ENCODE results near the gene BICRA. TPM values are rescaled to one million over a fixed set of nuclear protein-coding genes. Genes with fewer than 3 reads are reported as not detected.

BICRA gene
- total and polyA plus RNA-seq, 2 donors (not counting 1 experiment from before 2014, with no cell fraction given), result 14.1 to 34.7 TPM

DNA sequence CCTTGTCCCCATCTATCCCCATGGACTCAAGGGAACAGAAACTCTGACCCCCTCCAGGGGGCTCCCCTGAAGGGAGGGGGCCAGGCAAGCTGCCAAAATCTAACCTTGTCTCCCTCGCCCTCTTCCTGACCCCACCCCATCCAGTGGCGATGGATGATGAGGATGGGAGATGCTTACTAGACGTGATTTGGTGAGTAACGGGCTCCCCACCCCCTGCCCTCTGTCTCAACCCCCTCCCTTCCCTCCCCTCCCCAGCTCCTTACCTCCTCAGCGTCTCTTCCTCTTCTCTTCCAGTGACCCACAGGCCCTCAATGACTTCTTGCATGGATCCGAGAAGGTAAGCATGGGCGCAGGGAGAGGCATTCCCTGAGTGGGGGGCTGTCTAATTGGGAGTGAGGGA is 64.5 kb downstream of the BICRA start:
- no peaks in the 10 kb centered on the region for H3K9me3 Mint-ChIP-seq (ENCODE audit: insufficient read depth)
- no peak for DNase-seq
- H3K79me2 ChIP-seq (ENCODE audit: control insufficient read depth, insufficient read depth, low read length), result peaks cover 23% of the 10 kb centered on the region
- no peaks in the 10 kb centered on the region for H3K27me3 ChIP-seq (replicated peaks in 1 of 4; ENCODE audit: control extremely low read depth in 1 of 4, control insufficient read depth in 3 of 4, insufficient read depth in 4 of 4, low read length in 3 of 4)
- no peak overlapping the region for H3K4me3 ChIP-seq (ENCODE audit: control extremely low read depth in 1 of 5, extremely low read depth in 1 of 5, insufficient read depth in 1 of 5, low read depth in 2 of 5, low read length in 4 of 5)
- ChIA-PET CTCF (no interaction called here), POLR2A (no interaction called here)
- no peak overlapping the region for H3K27ac ChIP-seq (ENCODE audit: low read length in 2 of 2)
- no peaks in the 10 kb centered on the region for H3K4me1 ChIP-seq (ENCODE audit: control insufficient read depth in 2 of 2, insufficient read depth in 2 of 2, low read length in 2 of 2)
- H2AFZ ChIP-seq (ENCODE audit: insufficient read depth, low read depth, low read length, poor library complexity, severe bottlenecking), result no peak overlapping the region
- no peaks in the 10 kb centered on the region for H3K27me3 Mint-ChIP-seq
- H4K20me1 ChIP-seq (ENCODE audit: control insufficient read depth, insufficient read depth, low read length, poor library complexity, severe bottlenecking), result peaks cover 53% of the 10 kb centered on the region
- no peaks in the 10 kb centered on the region for H3K4me1 Mint-ChIP-seq
- no peak overlapping the region for H3K9ac ChIP-seq (ENCODE audit: low read length)
- no peak overlapping the region for H3K4me2 ChIP-seq (replicated peaks; ENCODE audit: low read depth, low read length, poor library complexity, severe bottlenecking)
- no CpG with 5 or more reads among the region's 7 CpGs for WGBS (ENCODE audit: insufficient coverage)
- no peak overlapping the region for H3K4me3 Mint-ChIP-seq
- no peak for ATAC-seq (ENCODE audit: low read depth)
- TF ChIP-seq EZH2 (IDR thresholded peaks at IDR 0.05; ENCODE audit: borderline replicate concordance, insufficient read depth, low read depth, low read length, poor library complexity, severe bottlenecking), result no peak
- TF ChIP-seq, protein P1, sequence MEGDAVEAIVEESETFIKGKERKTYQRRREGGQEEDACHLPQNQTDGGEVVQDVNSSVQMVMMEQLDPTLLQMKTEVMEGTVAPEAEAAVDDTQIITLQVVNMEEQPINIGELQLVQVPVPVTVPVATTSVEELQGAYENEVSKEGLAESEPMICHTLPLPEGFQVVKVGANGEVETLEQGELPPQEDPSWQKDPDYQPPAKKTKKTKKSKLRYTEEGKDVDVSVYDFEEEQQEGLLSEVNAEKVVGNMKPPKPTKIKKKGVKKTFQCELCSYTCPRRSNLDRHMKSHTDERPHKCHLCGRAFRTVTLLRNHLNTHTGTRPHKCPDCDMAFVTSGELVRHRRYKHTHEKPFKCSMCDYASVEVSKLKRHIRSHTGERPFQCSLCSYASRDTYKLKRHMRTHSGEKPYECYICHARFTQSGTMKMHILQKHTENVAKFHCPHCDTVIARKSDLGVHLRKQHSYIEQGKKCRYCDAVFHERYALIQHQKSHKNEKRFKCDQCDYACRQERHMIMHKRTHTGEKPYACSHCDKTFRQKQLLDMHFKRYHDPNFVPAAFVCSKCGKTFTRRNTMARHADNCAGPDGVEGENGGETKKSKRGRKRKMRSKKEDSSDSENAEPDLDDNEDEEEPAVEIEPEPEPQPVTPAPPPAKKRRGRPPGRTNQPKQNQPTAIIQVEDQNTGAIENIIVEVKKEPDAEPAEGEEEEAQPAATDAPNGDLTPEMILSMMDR (IDR thresholded peaks at IDR 0.05), result no peak
- H3K9me3 ChIP-seq (ENCODE audit: control extremely low read depth in 1 of 3, control insufficient read depth in 2 of 3, insufficient read depth in 1 of 3, low read length in 2 of 3), result no peaks in the 10 kb centered on the region
- intact Hi-C loops (cut with micrococcal nuclease), result no loop called here
- peaks cover 0 to 38% of the 10 kb centered on the region in 2 experiments for H3K36me3 ChIP-seq (replicated peaks in 1 of 2; ENCODE audit: control extremely low read depth in 1 of 2, control insufficient read depth in 1 of 2, extremely low read depth in 1 of 2, insufficient read depth in 2 of 2, low read length in 1 of 2)
- H3K27ac Mint-ChIP-seq, result no peak overlapping the region

DNA sequence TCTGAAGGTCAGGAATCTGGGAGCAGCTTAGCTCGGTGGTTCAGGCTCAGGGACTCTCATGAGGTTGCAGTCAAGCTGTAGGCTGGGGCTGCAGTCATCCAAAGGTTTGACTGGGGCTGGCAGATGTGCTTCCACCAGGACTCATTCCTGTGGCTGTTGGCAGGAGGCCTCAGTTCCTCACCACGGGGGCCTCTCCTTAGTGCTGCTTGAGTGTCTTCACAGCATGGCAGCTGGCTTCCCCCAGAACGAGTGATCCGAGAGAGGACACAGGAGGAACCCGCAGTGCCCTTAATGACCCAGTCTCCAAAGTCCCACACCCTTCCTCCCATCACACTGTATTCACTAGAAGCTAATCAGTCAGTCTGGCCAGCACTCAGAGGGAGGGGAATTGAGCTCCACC is 65.6 kb downstream of the BICRA start:
- Histone ChIP-seq H3K27ac (ENCODE audit: low read length in 2 of 2) (no peak overlapping the region), H3K4me2 (replicated peaks; ENCODE audit: low read depth, low read length, poor library complexity, severe bottlenecking) (no peak overlapping the region), H3K27me3 (replicated peaks in 1 of 4; ENCODE audit: control extremely low read depth in 1 of 4, control insufficient read depth in 3 of 4, insufficient read depth in 4 of 4, low read length in 3 of 4) (no peaks in the 10 kb centered on the region), H3K4me1 (ENCODE audit: control insufficient read depth in 2 of 2, insufficient read depth in 2 of 2, low read length in 2 of 2) (no peaks in the 10 kb centered on the region), H3K9me3 (ENCODE audit: control extremely low read depth in 1 of 3, control insufficient read depth in 2 of 3, insufficient read depth in 1 of 3, low read length in 2 of 3) (no peaks in the 10 kb centered on the region), H3K4me3 (ENCODE audit: control extremely low read depth in 1 of 5, extremely low read depth in 1 of 5, insufficient read depth in 1 of 5, low read depth in 2 of 5, low read length in 4 of 5) (no peak overlapping the region), H3K9ac (ENCODE audit: low read length) (no peak overlapping the region), H3K79me2 (ENCODE audit: control insufficient read depth, insufficient read depth, low read length) (peaks cover 21% of the 10 kb centered on the region), H4K20me1 (ENCODE audit: control insufficient read depth, insufficient read depth, low read length, poor library complexity, severe bottlenecking) (peaks cover 43% of the 10 kb centered on the region), H2AFZ (ENCODE audit: insufficient read depth, low read depth, low read length, poor library complexity, severe bottlenecking) (no peak overlapping the region), H3K36me3 (replicated peaks in 1 of 2; ENCODE audit: control extremely low read depth in 1 of 2, control insufficient read depth in 1 of 2, extremely low read depth in 1 of 2, insufficient read depth in 2 of 2, low read length in 1 of 2) (peaks cover 0 to 35% of the 10 kb centered on the region in 2 experiments)
- no peak overlapping the region for H3K4me3 Mint-ChIP-seq
- CTCF ChIA-PET, result interaction anchor here (1.6 kb wide), 1 partner anchor 238 kb away, joined by 3 read pairs; no protein-coding TSS in a partner anchor
- intact Hi-C loops (cut with micrococcal nuclease), result no loop called here
- no peaks in the 10 kb centered on the region for H3K4me1 Mint-ChIP-seq
- no peak for ATAC-seq (ENCODE audit: low read depth)
- WGBS (ENCODE audit: insufficient coverage), result 99% methylated on average over 4 of the region's 5 CpGs
- no peaks in the 10 kb centered on the region for H3K9me3 Mint-ChIP-seq (ENCODE audit: insufficient read depth)
- POLR2A ChIA-PET, result no interaction called here
- H3K27me3 Mint-ChIP-seq, result no peaks in the 10 kb centered on the region
- no peak for TF ChIP-seq EZH2 (IDR thresholded peaks at IDR 0.05; ENCODE audit: borderline replicate concordance, insufficient read depth, low read depth, low read length, poor library complexity, severe bottlenecking)
- TF ChIP-seq, protein P1 (IDR thresholded peaks at IDR 0.05), result no peak
- no peak for DNase-seq
- no peak overlapping the region for H3K27ac Mint-ChIP-seq
